ENCODE data around the gene ESRRB. TPM values are rescaled to one million over a fixed set of nuclear protein-coding genes. Genes with fewer than 3 reads are reported as not detected.

The ESRRB gene
- total RNA-seq, 2 donors from 2014 or later, result 1.1 to 1.2 TPM

GRCh38 chr14:76490735-76491134, 114.8 kb downstream of the ESRRB start:
- Histone ChIP-seq H3K4me3 (ENCODE audit: low read length) (no peak overlapping the region), H3K27ac (ENCODE audit: low read depth, low read length) (no peak overlapping the region), H3K9me3 (ENCODE audit: control insufficient read depth, low read length) (no peaks in the 10 kb centered on the region), H3K27me3 (ENCODE audit: control insufficient read depth, insufficient read depth, low read length, poor library complexity, severe bottlenecking) (no peaks in the 10 kb centered on the region), H3K4me1 (ENCODE audit: control insufficient read depth, insufficient read depth, low read length) (no peaks in the 10 kb centered on the region), H3K9ac (ENCODE audit: extremely low read depth, low read length, poor library complexity, severe bottlenecking) (no peak overlapping the region), H3K36me3 (ENCODE audit: control insufficient read depth, insufficient read depth, low read length) (no peaks in the 10 kb centered on the region)
- Mint-ChIP-seq H3K27me3 (ENCODE audit: insufficient read depth) (no peaks in the 10 kb centered on the region), H3K9me3 (no peaks in the 10 kb centered on the region), H3K27ac (no peak overlapping the region), H3K4me1 (peaks cover 6% of the 10 kb centered on the region), H3K36me3 (ENCODE audit: low read depth) (no peaks in the 10 kb centered on the region), H3K4me3 (no peak overlapping the region)
- no peak for DNase-seq
- no peak for TF ChIP-seq CTCF (conservative IDR thresholded peaks at IDR 0.05)
- 60 to 77% methylated on average over 7 to 10 of the region's 10 CpGs for WGBS, 2 experiments (ENCODE audit: insufficient coverage in 1 of 2, insufficient read length in 1 of 2)

GRCh38 chr14:76491172-76491930, 115.4 kb downstream of the ESRRB start:
- no peaks in the 10 kb centered on the region for H3K9me3 Mint-ChIP-seq
- Histone ChIP-seq H3K27ac (ENCODE audit: low read depth, low read length) (no peak overlapping the region), H3K4me3 (ENCODE audit: low read length) (no peak overlapping the region), H3K36me3 (ENCODE audit: control insufficient read depth, insufficient read depth, low read length) (no peaks in the 10 kb centered on the region), H3K27me3 (ENCODE audit: control insufficient read depth, insufficient read depth, low read length, poor library complexity, severe bottlenecking) (no peaks in the 10 kb centered on the region), H3K4me1 (ENCODE audit: control insufficient read depth, insufficient read depth, low read length) (no peaks in the 10 kb centered on the region), H3K9me3 (ENCODE audit: control insufficient read depth, low read length) (no peaks in the 10 kb centered on the region), H3K9ac (ENCODE audit: extremely low read depth, low read length, poor library complexity, severe bottlenecking) (no peak overlapping the region)
- TF ChIP-seq CTCF (conservative IDR thresholded peaks at IDR 0.05), result no peak
- H3K36me3 Mint-ChIP-seq (ENCODE audit: low read depth), result no peaks in the 10 kb centered on the region
- H3K27me3 Mint-ChIP-seq (ENCODE audit: insufficient read depth), result no peaks in the 10 kb centered on the region
- H3K27ac Mint-ChIP-seq, result no peak overlapping the region
- DNase-seq, result no peak
- 91 to 92% methylated on average over 19 to 22 of the region's 22 CpGs for WGBS, 2 experiments (ENCODE audit: insufficient coverage in 1 of 2, insufficient read length in 1 of 2)
- H3K4me3 Mint-ChIP-seq, result no peak overlapping the region
- H3K4me1 Mint-ChIP-seq, result peaks cover 1% of the 10 kb centered on the region

- H3K27ac ChIP-seq (ENCODE audit: low read depth, low read length), result no peak overlapping the region
- H3K4me1 ChIP-seq (ENCODE audit: control insufficient read depth, insufficient read depth, low read length), result no peaks in the 10 kb centered on the region
- Mint-ChIP-seq H3K27ac (no peak overlapping the region), H3K9me3 (no peaks in the 10 kb centered on the region), H3K27me3 (ENCODE audit: insufficient read depth) (peaks cover 2% of the 10 kb centered on the region), H3K36me3 (ENCODE audit: low read depth) (no peaks in the 10 kb centered on the region), H3K4me1 (peaks cover 2% of the 10 kb centered on the region), H3K4me3 (no peak overlapping the region)
- H3K9me3 ChIP-seq (ENCODE audit: control insufficient read depth, low read length), result no peaks in the 10 kb centered on the region
- no peak for TF ChIP-seq CTCF (conservative IDR thresholded peaks at IDR 0.05)
- 97 to 100% methylated on average over 1 to 2 of the region's 2 CpGs for WGBS, 2 experiments (ENCODE audit: insufficient coverage in 1 of 2, insufficient read length in 1 of 2)
- DNase-seq, result no peak
- no peak overlapping the region for H3K9ac ChIP-seq (ENCODE audit: extremely low read depth, low read length, poor library complexity, severe bottlenecking)
- no peaks in the 10 kb centered on the region for H3K27me3 ChIP-seq (ENCODE audit: control insufficient read depth, insufficient read depth, low read length, poor library complexity, severe bottlenecking)
- H3K36me3 ChIP-seq (ENCODE audit: control insufficient read depth, insufficient read depth, low read length), result no peaks in the 10 kb centered on the region
- H3K4me3 ChIP-seq (ENCODE audit: low read length), result no peak overlapping the region
These were observed 120.0 kb downstream of the ESRRB start for GRCh38 chr14:76495983-76496382.
